Measurements from ENCODE around the gene C1QTNF9B.
A peak's percentile ranks its signal among the peaks of the same experiment; 100 is the strongest.

C1QTNF9B gene

GRCh38 chr13:23861310-23861709, 36.0 kb downstream of the C1QTNF9B start:
- no peak for FAIRE-seq

DNA sequence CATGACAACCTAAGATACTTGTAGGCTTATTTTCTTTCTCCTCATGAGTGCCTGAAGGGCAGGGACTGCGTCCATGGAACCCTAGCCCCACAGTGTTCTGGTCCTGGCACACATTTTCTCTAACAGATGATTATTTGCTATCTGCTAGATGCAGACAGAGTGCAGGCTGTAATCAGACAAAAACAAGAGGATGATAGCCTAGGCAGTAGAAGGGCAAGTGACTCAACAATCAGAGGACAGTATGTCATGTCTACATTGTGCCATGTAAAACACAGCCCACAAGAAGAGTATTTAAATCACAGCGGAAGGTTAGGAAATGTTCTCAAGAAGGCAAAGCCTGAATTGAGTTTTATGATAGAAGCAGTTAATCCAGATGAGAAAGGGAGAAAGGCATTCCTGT, 37.4 kb downstream of the C1QTNF9B start:
- FAIRE-seq (no peak), DNase-seq (ENCODE audit: insufficient read length, low spot score) (no peak)

More at GRCh38 chr13:23861310-23861709, 36.0 kb downstream of the C1QTNF9B start:
- DNase-seq (ENCODE audit: insufficient read length, low spot score), result no peak

GRCh38 chr13:23859455-23859854, 37.8 kb downstream of the C1QTNF9B start:
- no peak for DNase-seq (ENCODE audit: insufficient read length, low spot score)
- FAIRE-seq, result no peak

DNA sequence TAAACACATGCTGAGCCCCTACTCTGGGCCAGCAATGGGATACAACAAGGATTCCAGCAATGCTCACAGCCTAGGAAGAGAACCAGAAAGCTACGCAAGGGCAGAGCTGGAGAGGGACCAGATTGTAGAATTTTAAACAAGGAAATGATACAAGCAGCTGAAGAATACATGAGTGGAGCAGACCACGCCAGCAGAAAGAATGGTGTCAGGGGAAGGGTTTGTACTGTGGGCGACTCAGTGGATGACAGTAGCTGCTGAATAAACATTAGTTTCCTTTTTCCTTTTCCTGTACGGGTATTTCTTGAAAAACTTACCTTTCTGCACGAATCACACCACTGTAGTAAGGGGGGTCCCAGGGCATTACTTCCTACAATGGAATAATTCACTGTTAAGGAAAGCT, 38.8 kb downstream of the C1QTNF9B start:
- DNase-seq (ENCODE audit: insufficient read length, low spot score) (no peak), FAIRE-seq (no peak)

DNA sequence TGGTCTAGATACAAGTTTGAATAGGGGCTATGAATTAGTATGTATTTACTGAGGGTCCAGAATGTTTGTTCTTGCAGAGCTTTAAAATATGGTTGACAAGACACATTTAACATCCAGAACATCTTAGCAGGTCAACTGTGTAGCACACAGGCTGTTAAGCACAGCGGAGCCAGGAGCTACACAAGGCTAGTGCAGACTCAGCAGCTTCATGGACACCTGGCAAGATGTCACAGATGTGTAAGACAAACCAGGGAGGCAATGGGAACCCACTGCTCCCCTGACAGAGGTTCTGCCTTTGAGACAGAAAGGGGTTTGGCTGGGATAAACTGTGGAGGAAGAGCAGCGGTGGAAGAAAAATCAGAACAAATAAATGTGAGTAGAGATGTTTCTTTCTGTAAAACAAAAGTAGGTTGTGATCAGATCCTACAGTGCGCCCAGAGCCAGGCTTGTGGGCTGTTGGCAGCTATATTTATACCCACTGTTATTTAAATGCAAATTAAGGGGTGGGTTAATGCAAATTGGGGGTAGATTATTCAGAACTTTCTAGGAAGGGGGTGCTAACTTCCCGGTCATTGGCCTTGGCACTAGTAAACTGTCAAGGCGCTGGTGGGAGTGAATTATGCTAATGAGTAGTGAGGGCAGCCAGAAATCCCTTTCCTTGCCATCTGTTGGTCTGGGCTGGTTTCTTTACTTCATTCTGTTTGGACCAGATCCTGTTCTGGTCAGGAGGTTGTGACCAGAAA, 41.1 kb downstream of the C1QTNF9B start:
- FAIRE-seq, result peak; percentile 54
- no peak for DNase-seq (ENCODE audit: insufficient read length, low spot score)

DNA sequence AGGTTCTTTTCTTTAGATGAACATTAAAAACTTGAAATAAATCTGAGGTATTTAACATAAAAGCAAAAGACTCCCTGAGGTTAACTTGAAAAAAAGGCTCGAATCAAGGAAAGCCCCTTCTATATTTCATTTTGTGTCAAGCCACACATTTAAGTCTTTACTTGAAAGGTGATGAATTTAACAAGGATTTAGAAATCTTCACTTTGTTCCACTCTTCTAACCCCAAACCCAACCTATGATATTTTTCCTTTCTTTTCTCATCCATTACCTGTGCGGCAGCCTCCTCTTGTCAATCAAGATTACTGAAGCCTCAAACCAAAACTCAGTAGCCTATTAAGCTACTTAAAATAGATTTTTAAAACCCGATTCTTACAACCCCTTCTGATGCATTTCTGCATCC, 41.9 kb downstream of the C1QTNF9B start:
- no peak for FAIRE-seq
- no peak for DNase-seq (ENCODE audit: insufficient read length, low spot score)

- peak; percentile 79 for FAIRE-seq
Measured at GRCh38 chr13:23852351-23852750, 45.0 kb downstream of the C1QTNF9B start.

DNA sequence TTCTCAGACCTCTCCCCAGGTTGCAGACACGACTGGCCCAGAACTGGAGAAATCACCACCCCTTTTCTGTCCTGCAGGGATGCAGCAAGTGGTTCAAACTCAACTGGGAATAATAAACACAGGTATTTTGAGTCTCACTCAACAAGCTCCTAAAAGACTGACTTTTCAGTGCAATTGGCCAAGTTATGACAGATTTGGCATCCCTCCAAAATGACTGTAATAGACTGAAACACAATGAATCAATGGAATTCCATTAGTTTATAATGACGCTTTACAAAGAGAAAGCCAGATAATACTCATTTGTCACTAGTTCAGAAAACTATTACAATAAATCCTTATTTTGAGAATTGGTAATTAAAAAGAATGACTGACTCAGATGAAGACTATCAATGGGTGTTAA, 46.2 kb downstream of the C1QTNF9B start:
- DNase-seq (ENCODE audit: insufficient read length, low spot score) (no peak), FAIRE-seq (no peak)

More at GRCh38 chr13:23852351-23852750, 45.0 kb downstream of the C1QTNF9B start:
- no peak for DNase-seq (ENCODE audit: insufficient read length, low spot score)

- no peak for DNase-seq (ENCODE audit: insufficient read length, low spot score)
- FAIRE-seq, result peak; percentile 84
Measured at GRCh38 chr13:23850134-23850533, 47.2 kb downstream of the C1QTNF9B start.

DNA sequence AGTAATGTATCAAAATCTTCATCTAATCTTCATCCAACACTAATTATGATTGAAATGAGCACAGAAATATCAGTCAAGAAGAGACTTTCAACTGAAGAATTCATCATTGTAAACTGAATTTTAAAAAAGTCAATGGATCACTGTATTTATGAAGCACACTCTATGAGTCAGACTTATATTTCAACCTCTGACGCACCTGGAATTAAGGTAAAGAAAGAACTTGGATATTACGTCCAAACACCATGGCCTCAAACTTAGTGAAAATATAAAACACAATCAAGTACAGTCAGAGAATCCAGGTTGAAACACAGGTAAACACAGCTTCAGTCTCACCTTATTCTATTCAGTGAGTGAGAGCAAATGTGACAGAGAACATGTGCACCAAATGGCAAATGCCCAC, 47.6 kb downstream of the C1QTNF9B start:
- DNase-seq (ENCODE audit: insufficient read length, low spot score) (no peak), FAIRE-seq (no peak)

DNA sequence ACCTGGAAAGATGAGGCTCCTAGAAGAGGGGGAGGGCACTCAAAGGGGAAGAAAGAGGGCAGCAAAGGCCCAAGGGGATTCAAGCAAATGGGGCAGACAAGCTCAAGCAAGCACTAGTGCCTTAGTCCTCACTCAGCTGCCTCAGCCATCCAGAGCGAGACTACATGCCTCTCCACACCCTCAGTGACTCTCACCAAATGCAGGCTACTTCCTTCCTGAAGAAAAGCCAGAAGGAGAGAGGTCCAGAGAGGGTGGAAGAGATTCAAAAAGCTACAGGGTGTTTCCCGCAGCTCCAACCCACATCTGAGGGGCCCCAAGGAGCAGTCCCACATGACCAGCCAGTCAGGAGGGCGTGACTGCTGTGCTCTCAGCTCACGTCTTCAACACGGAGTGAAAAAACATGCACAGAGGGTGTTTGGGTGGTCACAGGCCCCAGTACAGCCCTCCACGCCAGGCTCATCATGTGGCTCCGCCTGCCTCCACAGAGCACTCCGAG, 48.6 kb downstream of the C1QTNF9B start:
- FAIRE-seq (peak; percentile 77), DNase-seq (ENCODE audit: insufficient read length, low spot score) (no peak)

DNA sequence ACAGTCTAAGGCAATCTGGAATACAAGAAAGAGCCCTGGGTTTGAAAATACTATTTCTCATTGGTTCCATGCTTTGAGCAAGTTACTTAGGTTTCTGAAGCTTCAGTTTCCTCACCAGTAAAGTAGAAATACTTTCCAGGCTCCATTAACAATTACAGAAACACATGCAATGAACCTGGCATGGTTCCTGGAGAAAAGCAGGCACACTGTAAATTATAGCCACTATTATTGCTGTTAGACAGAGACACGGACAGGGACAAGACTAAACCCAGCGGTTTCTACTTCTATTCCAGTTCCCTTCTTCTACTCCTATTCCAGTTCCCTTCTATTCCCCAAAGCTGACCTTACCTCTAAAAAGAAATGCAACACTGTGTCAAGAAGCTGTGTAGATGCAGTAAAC, 49.3 kb downstream of the C1QTNF9B start:
- FAIRE-seq, result peak; percentile 82
- DNase-seq (ENCODE audit: insufficient read length, low spot score), result no peak

- FAIRE-seq (peak; percentile 78), DNase-seq (ENCODE audit: insufficient read length, low spot score) (no peak)
Measured at GRCh38 chr13:23847497-23847896, 49.8 kb downstream of the C1QTNF9B start.

- no peak for DNase-seq (ENCODE audit: insufficient read length, low spot score)
Measured at GRCh38 chr13:23845105-23845725, 52.1 kb downstream of the C1QTNF9B start.

GRCh38 chr13:23844132-23844531, 53.2 kb downstream of the C1QTNF9B start:
- peak; percentile 96 for FAIRE-seq
- DNase-seq (ENCODE audit: insufficient read length, low spot score), result no peak

More at GRCh38 chr13:23845105-23845725, 52.1 kb downstream of the C1QTNF9B start:
- FAIRE-seq, result peak; percentile 52

- no peak for DNase-seq (ENCODE audit: insufficient read length, low spot score)
- no peak for FAIRE-seq
Measured at GRCh38 chr13:23843436-23843835, 53.9 kb downstream of the C1QTNF9B start.

- DNase-seq (ENCODE audit: insufficient read length, low spot score), result no peak
- FAIRE-seq, result no peak
Measured at GRCh38 chr13:23842406-23842805, 54.9 kb downstream of the C1QTNF9B start.
